Measurements from ENCODE around the gene POLD1.

POLD1 gene

DNA sequence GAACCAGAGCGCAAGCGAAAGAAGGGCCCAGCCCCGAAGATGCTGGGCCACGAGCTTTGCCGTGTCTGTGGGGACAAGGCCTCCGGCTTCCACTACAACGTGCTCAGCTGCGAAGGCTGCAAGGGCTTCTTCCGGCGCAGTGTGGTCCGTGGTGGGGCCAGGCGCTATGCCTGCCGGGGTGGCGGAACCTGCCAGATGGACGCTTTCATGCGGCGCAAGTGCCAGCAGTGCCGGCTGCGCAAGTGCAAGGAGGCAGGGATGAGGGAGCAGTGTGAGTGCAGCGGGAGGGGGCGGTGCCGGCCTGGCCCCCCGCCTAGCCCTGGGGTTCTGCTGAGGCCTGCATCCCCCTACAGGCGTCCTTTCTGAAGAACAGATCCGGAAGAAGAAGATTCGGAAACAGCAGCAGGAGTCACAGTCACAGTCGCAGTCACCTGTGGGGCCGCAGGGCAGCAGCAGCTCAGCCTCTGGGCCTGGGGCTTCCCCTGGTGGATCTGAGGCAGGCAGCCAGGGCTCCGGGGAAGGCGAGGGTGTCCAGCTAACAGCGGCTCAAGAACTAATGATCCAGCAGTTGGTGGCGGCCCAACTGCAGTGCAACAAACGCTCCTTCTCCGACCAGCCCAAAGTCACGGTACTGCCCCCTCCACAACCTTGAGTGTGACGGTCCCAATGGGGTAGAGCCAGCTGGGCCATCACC, 5.8 kb upstream of the POLD1 start:
- Histone ChIP-seq H3F3A (ENCODE audit: control insufficient read depth, insufficient read depth) (0 out of 2 replicates have a peak, but pooled peaks cover 5% of the 10 kb centered on the region), H3K4me1 (ENCODE audit: control insufficient read depth, low read length) (peaks cover 20% of the 10 kb centered on the region), H3K9me3 (ENCODE audit: control insufficient read depth, insufficient read depth, low read length) (no peaks in the 10 kb centered on the region), H3K79me2 (ENCODE audit: control insufficient read depth, low read length) (peaks cover 13% of the 10 kb centered on the region), H3K9me2 (replicated peaks; ENCODE audit: control insufficient read depth, low read length) (no peaks in the 10 kb centered on the region), H4K20me1 (ENCODE audit: control insufficient read depth, insufficient read depth, low read depth, low read length) (peaks cover 5% of the 10 kb centered on the region; the same call in 1 of the 2 replicates), H3K4me3 (ENCODE audit: low read length) (no peak overlapping the region), H3K4me2 (ENCODE audit: low read length) (no peak overlapping the region), H3K27me3 (ENCODE audit: control insufficient read depth, low read length) (no peaks in the 10 kb centered on the region), H3K27ac (ENCODE audit: low read depth, low read length) (no peak overlapping the region), H3K36me3 (ENCODE audit: control insufficient read depth, low read length) (peaks cover 59% of the 10 kb centered on the region)
- no peak for TF ChIP-seq EZH2phosphoT487 (IDR thresholded peaks at IDR 0.05; ENCODE audit: borderline replicate concordance, low read length)
- TF ChIP-seq, protein P1, sequence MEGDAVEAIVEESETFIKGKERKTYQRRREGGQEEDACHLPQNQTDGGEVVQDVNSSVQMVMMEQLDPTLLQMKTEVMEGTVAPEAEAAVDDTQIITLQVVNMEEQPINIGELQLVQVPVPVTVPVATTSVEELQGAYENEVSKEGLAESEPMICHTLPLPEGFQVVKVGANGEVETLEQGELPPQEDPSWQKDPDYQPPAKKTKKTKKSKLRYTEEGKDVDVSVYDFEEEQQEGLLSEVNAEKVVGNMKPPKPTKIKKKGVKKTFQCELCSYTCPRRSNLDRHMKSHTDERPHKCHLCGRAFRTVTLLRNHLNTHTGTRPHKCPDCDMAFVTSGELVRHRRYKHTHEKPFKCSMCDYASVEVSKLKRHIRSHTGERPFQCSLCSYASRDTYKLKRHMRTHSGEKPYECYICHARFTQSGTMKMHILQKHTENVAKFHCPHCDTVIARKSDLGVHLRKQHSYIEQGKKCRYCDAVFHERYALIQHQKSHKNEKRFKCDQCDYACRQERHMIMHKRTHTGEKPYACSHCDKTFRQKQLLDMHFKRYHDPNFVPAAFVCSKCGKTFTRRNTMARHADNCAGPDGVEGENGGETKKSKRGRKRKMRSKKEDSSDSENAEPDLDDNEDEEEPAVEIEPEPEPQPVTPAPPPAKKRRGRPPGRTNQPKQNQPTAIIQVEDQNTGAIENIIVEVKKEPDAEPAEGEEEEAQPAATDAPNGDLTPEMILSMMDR (IDR thresholded peaks at IDR 0.05; ENCODE audit: low read depth, low read length, poor library complexity, severe bottlenecking): no peak

DNA sequence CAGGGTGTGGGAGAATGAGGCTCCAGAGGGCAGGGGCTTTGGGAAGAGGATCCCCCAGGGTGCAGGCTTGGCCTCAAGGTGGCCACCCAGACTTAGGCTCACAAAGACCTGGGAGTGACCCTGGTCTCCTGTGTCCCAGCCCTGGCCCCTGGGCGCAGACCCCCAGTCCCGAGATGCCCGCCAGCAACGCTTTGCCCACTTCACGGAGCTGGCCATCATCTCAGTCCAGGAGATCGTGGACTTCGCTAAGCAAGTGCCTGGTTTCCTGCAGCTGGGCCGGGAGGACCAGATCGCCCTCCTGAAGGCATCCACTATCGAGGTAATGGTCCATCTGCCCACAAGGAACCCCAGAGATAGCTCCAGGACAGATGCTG, 5.3 kb upstream of the POLD1 start:
- Histone ChIP-seq H3K4me2 (ENCODE audit: low read length) (no peak overlapping the region), H3K9me2 (replicated peaks; ENCODE audit: control insufficient read depth, low read length) (no peaks in the 10 kb centered on the region), H3F3A (ENCODE audit: control insufficient read depth, insufficient read depth) (0 out of 2 replicates have a peak, but pooled peaks cover 5% of the 10 kb centered on the region), H3K36me3 (ENCODE audit: control insufficient read depth, low read length) (peaks cover 59% of the 10 kb centered on the region), H4K20me1 (ENCODE audit: control insufficient read depth, insufficient read depth, low read depth, low read length) (peaks cover 5% of the 10 kb centered on the region; the same call in 1 of the 2 replicates), H3K27ac (ENCODE audit: low read depth, low read length) (no peak overlapping the region), H3K9me3 (ENCODE audit: control insufficient read depth, insufficient read depth, low read length) (no peaks in the 10 kb centered on the region), H3K79me2 (ENCODE audit: control insufficient read depth, low read length) (peaks cover 13% of the 10 kb centered on the region), H3K27me3 (ENCODE audit: control insufficient read depth, low read length) (no peaks in the 10 kb centered on the region), H3K4me3 (ENCODE audit: low read length) (no peak overlapping the region), H3K4me1 (ENCODE audit: control insufficient read depth, low read length) (peaks cover 25% of the 10 kb centered on the region)
- no peak for TF ChIP-seq EZH2phosphoT487 (IDR thresholded peaks at IDR 0.05; ENCODE audit: borderline replicate concordance, low read length)
- TF ChIP-seq, protein P1 (IDR thresholded peaks at IDR 0.05; ENCODE audit: low read depth, low read length, poor library complexity, severe bottlenecking): no peak

DNA sequence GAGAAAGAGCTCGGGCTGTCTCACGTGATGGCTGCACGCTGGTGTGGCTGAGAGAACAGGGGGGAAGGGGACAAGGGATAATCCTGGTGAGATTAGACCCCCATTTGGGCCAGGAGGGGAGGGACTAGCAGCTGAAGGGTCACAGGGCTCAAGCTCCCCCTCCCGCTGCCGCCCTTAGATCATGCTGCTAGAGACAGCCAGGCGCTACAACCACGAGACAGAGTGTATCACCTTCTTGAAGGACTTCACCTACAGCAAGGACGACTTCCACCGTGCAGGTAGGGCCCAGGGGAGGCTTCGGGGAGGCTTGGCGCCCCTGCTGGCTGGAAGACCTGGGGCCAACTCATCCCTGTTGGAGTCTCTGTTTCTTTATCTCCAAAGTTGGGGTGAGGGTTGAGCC, 4.5 kb upstream of the POLD1 start:
- Histone ChIP-seq H3K79me2 (ENCODE audit: control insufficient read depth, low read length) (peaks cover 17% of the 10 kb centered on the region), H3K9me2 (replicated peaks; ENCODE audit: control insufficient read depth, low read length) (no peaks in the 10 kb centered on the region), H3F3A (ENCODE audit: control insufficient read depth, insufficient read depth) (0 out of 2 replicates have a peak, but pooled peaks cover 5% of the 10 kb centered on the region), H3K27ac (ENCODE audit: low read depth, low read length) (no peak overlapping the region), H3K4me3 (ENCODE audit: low read length) (no peak overlapping the region), H3K36me3 (ENCODE audit: control insufficient read depth, low read length) (peaks cover 60% of the 10 kb centered on the region), H3K4me1 (ENCODE audit: control insufficient read depth, low read length) (peaks cover 25% of the 10 kb centered on the region), H3K27me3 (ENCODE audit: control insufficient read depth, low read length) (no peaks in the 10 kb centered on the region), H3K9me3 (ENCODE audit: control insufficient read depth, insufficient read depth, low read length) (no peaks in the 10 kb centered on the region), H3K4me2 (ENCODE audit: low read length) (no peak overlapping the region), H4K20me1 (ENCODE audit: control insufficient read depth, insufficient read depth, low read depth, low read length) (peaks cover 5% of the 10 kb centered on the region; the same call in 1 of the 2 replicates)
- TF ChIP-seq, protein P1 (IDR thresholded peaks at IDR 0.05; ENCODE audit: low read depth, low read length, poor library complexity, severe bottlenecking): no peak
- TF ChIP-seq EZH2phosphoT487 (IDR thresholded peaks at IDR 0.05; ENCODE audit: borderline replicate concordance, low read length): no peak
